ENCODE data around the gene DOCK4.

The DOCK4 gene

DNA sequence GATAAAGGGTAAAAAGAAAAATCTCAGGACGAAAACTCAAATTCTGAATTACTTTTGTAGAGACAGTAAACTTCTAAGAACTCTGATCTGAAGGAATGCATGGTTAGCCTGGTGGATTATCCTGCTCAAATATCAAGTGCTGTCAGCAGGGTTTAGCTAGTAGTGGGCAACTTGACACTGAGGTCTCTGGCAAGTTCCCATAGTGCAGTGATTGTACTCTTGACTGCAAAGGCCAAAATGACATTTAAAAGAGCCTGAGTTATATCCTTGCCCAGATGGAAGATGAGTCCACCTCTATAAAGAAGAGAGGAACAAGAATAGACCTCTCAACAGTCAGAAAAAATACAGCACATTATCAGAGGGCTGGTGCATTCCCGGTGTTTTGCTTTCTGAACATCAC lies 339.4 kb downstream of the DOCK4 start:
- DNase-seq (ENCODE audit: low spot score in 2 of 2) (no peak), ATAC-seq (replicated peaks; ENCODE audit: extremely low read depth, poor library complexity, severe bottlenecking) (no peak)
- H3K27ac Mint-ChIP-seq (ENCODE audit: low read depth), result no peak overlapping the region
- no peaks in the 10 kb centered on the region for H3K4me1 Mint-ChIP-seq
- no peak overlapping the region for H3K4me3 Mint-ChIP-seq
- no peaks in the 10 kb centered on the region for H3K36me3 Mint-ChIP-seq (ENCODE audit: insufficient read depth)
- H3K27me3 Mint-ChIP-seq, result no peaks in the 10 kb centered on the region
- H3K9me3 Mint-ChIP-seq, result no peaks in the 10 kb centered on the region

DNA sequence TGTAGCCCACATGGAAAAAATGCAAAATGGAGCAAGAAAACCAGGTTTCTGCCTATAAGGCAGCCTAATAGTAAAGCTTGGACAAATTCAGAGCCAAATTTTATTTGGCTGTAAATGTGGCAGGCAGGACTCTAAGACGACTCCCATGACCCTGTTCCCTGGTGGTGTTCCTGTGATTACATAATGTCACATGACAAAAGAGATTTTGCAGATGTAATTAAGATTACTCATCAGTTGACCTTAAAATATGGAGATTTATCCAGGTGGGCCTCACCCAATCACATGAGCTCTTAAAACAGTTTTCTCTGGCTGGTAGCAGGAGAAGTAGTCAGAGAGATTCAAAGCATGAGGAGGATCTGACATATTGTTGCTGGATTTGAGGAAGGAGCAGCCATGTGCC lies 340.8 kb downstream of the DOCK4 start:
- H3K27me3 Mint-ChIP-seq, result peaks cover 9% of the 10 kb centered on the region
- H3K36me3 Mint-ChIP-seq (ENCODE audit: insufficient read depth), result peaks cover 3% of the 10 kb centered on the region
- no peak overlapping the region for H3K27ac Mint-ChIP-seq (ENCODE audit: low read depth)
- peaks cover 4% of the 10 kb centered on the region for H3K9me3 Mint-ChIP-seq
- no peak overlapping the region for H3K4me3 Mint-ChIP-seq
- DNase-seq (ENCODE audit: low spot score in 2 of 2), result no peak
- no peak for ATAC-seq (replicated peaks; ENCODE audit: extremely low read depth, poor library complexity, severe bottlenecking)
- no peaks in the 10 kb centered on the region for H3K4me1 Mint-ChIP-seq

DNA sequence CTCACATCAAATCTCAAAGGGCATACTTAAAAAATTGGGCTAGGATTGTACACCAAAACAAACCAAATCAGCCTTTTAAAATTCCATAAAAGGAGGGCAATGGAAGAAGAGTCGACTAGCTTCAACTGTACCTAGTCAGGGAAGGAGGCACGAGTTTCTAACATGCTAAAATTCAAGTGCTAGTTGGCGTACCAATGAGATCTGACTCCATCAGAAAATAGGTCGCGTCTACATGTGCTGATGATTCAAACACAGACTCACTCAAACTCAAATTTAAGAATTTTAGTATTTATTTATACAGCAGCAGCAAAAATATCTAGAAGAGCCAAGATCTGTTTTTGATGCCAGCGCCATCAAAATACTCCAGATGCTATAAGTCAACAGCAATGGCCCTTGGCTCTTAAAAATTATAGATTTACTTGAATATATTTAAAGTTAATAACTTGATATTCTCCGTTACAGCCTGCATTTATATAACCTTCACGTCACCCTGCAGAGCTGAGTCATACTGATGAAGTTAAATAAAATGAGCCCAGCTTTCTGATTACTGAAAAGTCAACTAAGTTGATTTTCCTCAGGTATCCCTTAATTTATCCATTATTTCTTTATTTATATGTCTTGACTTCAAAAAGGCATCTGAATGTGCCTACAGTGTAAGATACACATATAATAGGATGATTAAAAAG lies 341.8 kb downstream of the DOCK4 start:
- Mint-ChIP-seq H3K27ac (ENCODE audit: low read depth) (no peak overlapping the region), H3K4me3 (no peak overlapping the region)
- no peak for DNase-seq (ENCODE audit: low spot score in 2 of 2)

DNA sequence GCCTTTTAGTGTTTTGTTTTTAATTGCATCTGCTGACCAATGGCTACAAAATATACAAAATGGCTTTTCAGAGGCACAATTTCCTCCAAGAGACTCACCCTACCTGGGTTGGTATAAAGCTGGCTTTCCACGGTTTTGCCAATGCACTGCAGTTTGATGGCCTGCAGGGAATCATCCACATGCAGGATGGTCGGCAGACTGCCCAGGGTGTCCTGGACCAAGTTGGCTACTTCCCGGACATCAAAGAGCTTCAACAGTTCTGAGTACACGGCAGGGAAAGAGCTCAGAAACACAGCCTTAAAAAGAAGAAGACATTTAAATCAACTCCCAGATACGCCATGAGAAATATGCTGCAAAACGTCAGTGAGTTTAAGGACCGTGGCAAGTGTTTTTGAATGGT lies 342.9 kb downstream of the DOCK4 start:
- Mint-ChIP-seq H3K9me3 (peaks cover 5% of the 10 kb centered on the region), H3K27me3 (peaks cover 15% of the 10 kb centered on the region), H3K4me3 (no peak overlapping the region), H3K4me1 (no peaks in the 10 kb centered on the region), H3K27ac (ENCODE audit: low read depth) (no peak overlapping the region), H3K36me3 (ENCODE audit: insufficient read depth) (peaks cover 3% of the 10 kb centered on the region)
- DNase-seq (ENCODE audit: low spot score in 2 of 2) (no peak), ATAC-seq (replicated peaks; ENCODE audit: extremely low read depth, poor library complexity, severe bottlenecking) (no peak)

More for the DNA sequence above, 341.8 kb downstream of the DOCK4 start:
- Mint-ChIP-seq H3K36me3 (ENCODE audit: insufficient read depth) (peaks cover 3% of the 10 kb centered on the region), H3K4me1 (no peaks in the 10 kb centered on the region), H3K27me3 (peaks cover 15% of the 10 kb centered on the region), H3K9me3 (peaks cover 5% of the 10 kb centered on the region)
- ATAC-seq (replicated peaks; ENCODE audit: extremely low read depth, poor library complexity, severe bottlenecking), result no peak

DNA sequence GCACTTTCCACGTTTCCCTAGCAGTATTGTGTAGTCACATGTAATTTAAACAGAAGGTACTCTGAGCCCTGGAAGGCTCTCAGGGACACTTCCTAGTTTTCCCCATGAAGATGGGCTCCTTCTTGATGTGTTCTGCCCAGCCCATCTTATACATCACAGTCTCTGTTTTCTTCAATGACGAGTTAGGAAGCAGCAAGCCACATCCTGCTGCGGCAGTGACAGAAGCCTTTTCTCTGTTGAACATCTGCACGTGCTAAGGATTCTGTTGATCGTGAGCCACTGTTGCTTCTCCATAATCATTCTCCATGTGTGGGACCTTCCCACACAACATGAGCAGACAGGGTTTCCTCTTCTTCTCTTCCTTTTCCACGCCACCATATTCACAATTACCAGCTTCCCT lies 346.0 kb downstream of the DOCK4 start:
- H3K9me3 Mint-ChIP-seq, result peaks cover 5% of the 10 kb centered on the region
- H3K27me3 Mint-ChIP-seq, result peaks cover 18% of the 10 kb centered on the region
- no peak overlapping the region for H3K4me3 Mint-ChIP-seq
- peaks cover 3% of the 10 kb centered on the region for H3K36me3 Mint-ChIP-seq (ENCODE audit: insufficient read depth)
- no peaks in the 10 kb centered on the region for H3K4me1 Mint-ChIP-seq
- no peak overlapping the region for H3K27ac Mint-ChIP-seq (ENCODE audit: low read depth)
- no peak for DNase-seq (ENCODE audit: low spot score in 2 of 2)
- no peak for ATAC-seq (replicated peaks; ENCODE audit: extremely low read depth, poor library complexity, severe bottlenecking)

DNA sequence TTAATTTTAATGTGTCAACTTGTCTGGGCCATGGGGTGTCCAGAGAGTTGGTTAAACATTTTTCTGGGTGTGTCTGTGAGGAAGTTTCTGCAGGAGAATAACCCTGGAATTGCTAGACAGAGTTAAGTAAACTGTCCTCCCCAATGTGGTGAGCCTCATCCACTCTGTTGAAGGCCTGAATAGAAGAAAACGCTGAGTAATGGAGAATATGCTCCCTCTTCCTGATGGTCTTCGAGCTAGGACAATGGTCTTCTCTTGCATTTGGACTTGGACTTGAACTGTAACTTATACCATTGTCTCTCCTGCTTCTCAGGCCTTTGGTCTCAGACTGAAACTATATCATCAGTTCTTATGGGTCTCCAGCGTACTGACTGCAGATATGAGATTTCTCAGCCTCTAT lies 347.9 kb downstream of the DOCK4 start:
- H3K4me1 Mint-ChIP-seq, result no peaks in the 10 kb centered on the region
- H3K27ac Mint-ChIP-seq (ENCODE audit: low read depth), result no peak overlapping the region

DNA sequence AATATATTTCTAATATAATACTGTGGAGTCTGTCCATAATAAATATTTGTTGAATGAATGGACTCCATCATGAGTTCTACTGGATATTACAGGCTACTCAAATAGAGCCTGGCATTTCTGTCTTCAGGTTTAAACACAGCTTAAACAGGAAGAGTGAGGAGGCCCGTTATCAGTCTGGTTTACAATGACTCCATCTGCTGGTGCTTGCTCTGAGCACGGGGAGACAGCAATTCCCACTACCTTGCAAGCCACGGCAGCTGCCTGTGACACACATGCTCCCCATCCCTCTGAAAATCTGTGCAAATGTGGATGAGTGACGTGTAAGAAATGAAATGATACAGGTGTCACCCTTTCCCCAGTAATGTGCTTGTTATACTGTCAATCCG lies 350.4 kb downstream of the DOCK4 start:
- H3K4me3 Mint-ChIP-seq, result no peak overlapping the region
- H3K27me3 Mint-ChIP-seq, result peaks cover 27% of the 10 kb centered on the region
- DNase-seq (ENCODE audit: low spot score in 2 of 2), result no peak
- H3K36me3 Mint-ChIP-seq (ENCODE audit: insufficient read depth), result no peaks in the 10 kb centered on the region
- H3K4me1 Mint-ChIP-seq, result no peaks in the 10 kb centered on the region
- H3K9me3 Mint-ChIP-seq, result peaks cover 6% of the 10 kb centered on the region
- no peak for ATAC-seq (replicated peaks; ENCODE audit: extremely low read depth, poor library complexity, severe bottlenecking)
- no peak overlapping the region for H3K27ac Mint-ChIP-seq (ENCODE audit: low read depth)

More for the DNA sequence above, 347.9 kb downstream of the DOCK4 start:
- no peak for ATAC-seq (replicated peaks; ENCODE audit: extremely low read depth, poor library complexity, severe bottlenecking)
- Mint-ChIP-seq H3K4me3 (no peak overlapping the region), H3K9me3 (peaks cover 5% of the 10 kb centered on the region), H3K36me3 (ENCODE audit: insufficient read depth) (peaks cover 3% of the 10 kb centered on the region), H3K27me3 (peaks cover 29% of the 10 kb centered on the region)
- no peak for DNase-seq (ENCODE audit: low spot score in 2 of 2)

DNA sequence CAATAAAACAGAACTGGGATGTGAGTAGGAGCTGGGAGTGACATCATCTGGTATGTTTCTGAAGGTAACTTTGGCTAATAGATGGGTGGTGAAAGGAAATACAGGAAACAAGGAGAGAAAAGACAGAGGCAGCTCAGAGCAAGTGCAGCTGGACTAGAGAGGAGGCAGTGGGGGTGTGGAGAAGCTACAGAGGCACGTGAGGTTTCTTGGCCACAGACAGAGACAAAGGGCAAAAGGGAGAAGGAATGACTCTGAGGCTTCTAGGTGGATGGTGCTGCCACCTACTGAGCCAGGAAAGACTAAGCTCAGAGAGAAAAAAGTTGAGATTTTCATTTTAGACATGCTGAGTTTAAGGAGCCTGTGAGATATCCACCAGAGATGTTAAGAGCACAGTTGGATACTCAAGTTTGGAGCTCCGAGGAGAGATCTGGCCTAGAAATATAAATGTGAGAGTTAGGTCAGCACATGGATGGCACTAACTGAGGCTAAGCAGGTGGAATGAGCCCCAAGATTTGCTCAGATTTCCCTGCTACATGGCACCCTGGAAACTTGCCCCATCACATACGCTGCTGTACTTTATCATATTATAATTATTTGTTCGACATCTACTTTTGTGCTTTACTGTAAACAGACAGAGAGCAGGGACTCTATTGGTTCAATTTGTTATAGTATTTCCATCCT lies 350.9 kb downstream of the DOCK4 start:
- no peak for ATAC-seq (replicated peaks; ENCODE audit: extremely low read depth, poor library complexity, severe bottlenecking)
- Mint-ChIP-seq H3K36me3 (ENCODE audit: insufficient read depth) (no peaks in the 10 kb centered on the region), H3K27me3 (peaks cover 27% of the 10 kb centered on the region), H3K9me3 (peaks cover 6% of the 10 kb centered on the region), H3K27ac (ENCODE audit: low read depth) (no peak overlapping the region), H3K4me3 (no peak overlapping the region), H3K4me1 (no peaks in the 10 kb centered on the region)
- no peak for DNase-seq (ENCODE audit: low spot score in 2 of 2)

DNA sequence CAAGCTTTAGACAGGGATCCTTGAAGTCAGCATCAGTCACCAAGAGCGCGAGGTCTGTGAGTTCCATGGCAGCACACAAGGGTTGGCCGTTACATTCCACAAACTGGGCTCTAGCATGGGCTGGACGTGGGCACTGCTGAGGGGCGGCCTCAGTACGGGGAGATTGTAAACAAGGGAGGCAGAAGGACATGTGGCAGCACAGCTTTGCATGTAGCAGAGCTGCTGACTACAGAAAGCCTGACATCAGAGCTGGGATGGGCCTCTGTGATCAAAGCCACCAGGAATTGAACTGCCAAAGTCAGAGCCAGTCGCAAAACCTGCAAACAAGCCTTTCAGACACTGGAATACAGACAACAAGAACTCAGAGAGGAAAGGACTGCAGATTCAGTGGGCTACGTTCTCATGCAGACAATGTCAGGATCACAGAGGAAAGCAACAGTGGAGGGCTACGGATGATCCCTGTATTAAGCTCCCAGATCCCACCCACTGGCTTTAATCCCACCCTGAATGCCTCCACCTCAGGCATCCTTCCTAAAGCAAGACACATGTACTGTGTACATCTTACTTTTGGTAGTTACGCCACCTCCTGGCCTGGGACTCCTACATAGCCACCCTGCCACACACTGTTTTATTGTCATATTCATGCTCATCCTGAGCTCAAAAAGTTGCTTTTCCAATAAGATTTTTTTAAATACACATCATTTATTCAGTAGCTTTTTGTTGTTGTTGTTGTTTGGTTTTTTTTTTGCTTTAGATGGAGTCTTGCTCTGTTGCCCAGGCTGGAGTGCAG lies 352.8 kb downstream of the DOCK4 start:
- no peaks in the 10 kb centered on the region for H3K4me1 Mint-ChIP-seq
- ATAC-seq (replicated peaks; ENCODE audit: extremely low read depth, poor library complexity, severe bottlenecking), result no peak

DNA sequence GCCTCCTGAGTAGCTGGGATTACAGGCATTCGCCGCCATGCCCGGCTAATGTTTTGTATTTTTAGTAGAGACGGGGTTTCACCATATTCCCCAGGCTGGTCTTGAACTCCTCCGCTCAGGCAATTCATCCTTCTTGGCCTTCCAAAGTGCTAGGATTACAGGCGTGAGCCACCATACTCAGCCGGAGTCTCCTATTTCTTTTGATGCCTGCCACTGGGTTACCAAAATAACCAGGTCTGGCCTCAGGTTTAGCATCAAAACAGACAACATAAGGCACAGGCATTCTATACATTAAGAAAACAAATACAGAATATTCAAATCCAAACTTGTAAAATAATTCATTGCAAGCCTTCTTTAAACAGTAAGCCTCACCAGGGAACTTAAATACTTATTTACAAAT lies 354.1 kb downstream of the DOCK4 start:
- H3K36me3 Mint-ChIP-seq (ENCODE audit: insufficient read depth), result peaks cover 2% of the 10 kb centered on the region
- no peak overlapping the region for H3K27ac Mint-ChIP-seq (ENCODE audit: low read depth)
- no peak for ATAC-seq (replicated peaks; ENCODE audit: extremely low read depth, poor library complexity, severe bottlenecking)

More for the DNA sequence above, 352.8 kb downstream of the DOCK4 start:
- H3K36me3 Mint-ChIP-seq (ENCODE audit: insufficient read depth), result no peaks in the 10 kb centered on the region
- no peak for DNase-seq (ENCODE audit: low spot score in 2 of 2)
- H3K27ac Mint-ChIP-seq (ENCODE audit: low read depth), result no peak overlapping the region
- H3K27me3 Mint-ChIP-seq, result peaks cover 24% of the 10 kb centered on the region
- H3K9me3 Mint-ChIP-seq, result peaks cover 10% of the 10 kb centered on the region
- H3K4me3 Mint-ChIP-seq, result no peak overlapping the region

DNA sequence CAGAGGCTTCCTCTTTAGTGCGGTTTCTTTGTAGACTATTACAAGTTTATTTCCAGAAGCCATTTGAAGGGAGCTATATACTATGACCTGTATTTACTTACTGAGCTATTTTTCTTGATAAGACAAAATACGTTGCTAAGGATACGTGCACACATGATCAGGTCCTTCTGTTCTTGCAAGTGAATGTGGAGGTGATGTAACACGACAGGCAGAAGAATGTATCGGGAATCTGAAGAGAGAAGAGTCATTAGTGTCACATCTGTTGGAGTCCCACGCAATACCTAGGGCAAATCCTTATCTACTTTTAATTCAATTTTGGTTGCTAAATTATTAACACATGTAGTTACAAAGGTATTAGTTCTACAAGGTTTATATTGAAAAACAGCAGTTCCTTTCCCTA lies 359.3 kb downstream of the DOCK4 start:
- Mint-ChIP-seq H3K27ac (ENCODE audit: low read depth) (no peak overlapping the region), H3K27me3 (peaks cover 18% of the 10 kb centered on the region), H3K4me3 (no peak overlapping the region), H3K4me1 (no peaks in the 10 kb centered on the region), H3K9me3 (peaks cover 16% of the 10 kb centered on the region), H3K36me3 (ENCODE audit: insufficient read depth) (peaks cover 2% of the 10 kb centered on the region)
- DNase-seq (ENCODE audit: low spot score in 2 of 2), result no peak
- ATAC-seq (replicated peaks; ENCODE audit: extremely low read depth, poor library complexity, severe bottlenecking), result no peak

More for the DNA sequence above, 354.1 kb downstream of the DOCK4 start:
- Mint-ChIP-seq H3K4me3 (no peak overlapping the region), H3K27me3 (peaks cover 33% of the 10 kb centered on the region), H3K9me3 (peaks cover 16% of the 10 kb centered on the region), H3K4me1 (no peaks in the 10 kb centered on the region)
- DNase-seq (ENCODE audit: low spot score in 2 of 2), result no peak

DNA sequence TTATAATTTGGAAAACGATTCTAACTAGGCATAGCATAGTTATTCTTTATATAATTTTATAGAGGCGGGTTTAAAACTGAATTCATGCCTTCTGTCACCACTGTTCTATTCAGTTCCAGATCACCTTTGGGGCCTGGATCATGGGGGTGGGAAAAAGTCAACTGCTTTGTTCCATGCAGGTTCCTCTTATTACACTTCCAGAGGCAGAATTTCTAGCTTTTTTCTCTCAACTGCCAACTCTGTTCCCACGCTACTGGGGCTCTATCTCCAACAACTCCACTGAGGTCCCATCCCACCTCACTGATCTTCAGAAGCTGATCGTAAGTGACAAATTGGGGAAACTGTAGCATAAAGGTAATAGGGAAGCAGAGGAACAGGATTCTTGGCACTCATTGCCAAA lies 360.3 kb downstream of the DOCK4 start:
- peaks cover 2% of the 10 kb centered on the region for H3K36me3 Mint-ChIP-seq (ENCODE audit: insufficient read depth)
- no peak overlapping the region for H3K4me3 Mint-ChIP-seq
- H3K9me3 Mint-ChIP-seq, result peaks cover 16% of the 10 kb centered on the region
- no peaks in the 10 kb centered on the region for H3K4me1 Mint-ChIP-seq
- ATAC-seq (replicated peaks; ENCODE audit: extremely low read depth, poor library complexity, severe bottlenecking) (no peak), DNase-seq (ENCODE audit: low spot score in 2 of 2) (no peak)
- no peak overlapping the region for H3K27ac Mint-ChIP-seq (ENCODE audit: low read depth)
- peaks cover 16% of the 10 kb centered on the region for H3K27me3 Mint-ChIP-seq
